HepG2 (cell line): ENCODE results near the gene DCAF7. TPM values are rescaled to one million over a fixed set of nuclear protein-coding genes. Genes with fewer than 3 reads are reported as not detected.

Experiments
- CEBPB ChIP-seq: IDR thresholded peaks from 2 replicates; pipeline ENCODE4 v1.6.1; 2011; ENCODE audit warnings: low read depth, low read length, improper control_type of control experiment, borderline replicate concordance
- FOXO1 ChIP-seq: sonication (generic); formaldehyde crosslinking; IDR thresholded peaks from 2 replicates; pipeline ENCODE4 v1.4.0; 2020; ENCODE audit warnings: missing genetic modification reagents
- MEIS2 ChIP-seq: sonication (generic); formaldehyde crosslinking; IDR thresholded peaks from 2 replicates; pipeline ENCODE4 v1.9.0; 2021; ENCODE audit warnings: mild to moderate bottlenecking, missing genetic modification reagents
- ZMYM3 ChIP-seq: sonication (generic); formaldehyde crosslinking; IDR thresholded peaks from 2 replicates; pipeline ENCODE4 v1.5.1; 2020; ENCODE audit warnings: mild to moderate bottlenecking, missing genetic modification reagents
- ZNF160 ChIP-seq: sonication (generic); formaldehyde crosslinking; IDR thresholded peaks from 2 replicates; pipeline ENCODE4 v1.8.0; 2022; ENCODE audit warnings: mild to moderate bottlenecking, inconsistent platforms, missing genetic modification reagents
- ZNF773 ChIP-seq: sonication (generic); formaldehyde crosslinking; IDR thresholded peaks from 2 replicates; pipeline ENCODE4 v1.4.0; 2020; ENCODE audit warnings: missing genetic modification reagents, borderline replicate concordance
- ZNF891 ChIP-seq: sonication (generic); formaldehyde crosslinking; IDR thresholded peaks from 2 replicates; pipeline ENCODE4 v1.5.0; 2020; ENCODE audit warnings: mild to moderate bottlenecking, missing genetic modification reagents
- polyA plus RNA-seq, 8 experiments: library from polyadenylated mRNA; depleted of rRNA in 3 of 8; stranded (reverse) in 7 of 8; unstranded in 1 of 8; fragments of >200 nt; fragmentation: Illumina TruSeq in 4 of 8; extraction: Trizol in 4 of 8; gene quantifications; 2 replicates each; pipeline versions ENCODE4 v1.2.1 to v1.2.3, GENCODE V29; 2011 to 2016; ENCODE audit warnings: low read depth in 4 of 8, missing spikeins in 1 of 8, mixed read lengths in 1 of 8; ENCODE audit not compliant: insufficient read depth in 1 of 8
- total RNA-seq, 5 experiments: library from RNA; depleted of rRNA; stranded (reverse); fragments of >200 nt; fragmentation: Illumina TruSeq; extraction: Trizol; gene quantifications; 2 replicates each; pipeline ENCODE4 v1.2.3, GENCODE V29; 2016; ENCODE audit warnings: low read depth in 1 of 5
- TF ChIP-seq, protein P1 (sequence below): sonication (generic); formaldehyde crosslinking; IDR thresholded peaks from 2 replicates; pipeline ENCODE4 v1.4.0; 2020; ENCODE audit warnings: missing genetic modification reagents
- TF ChIP-seq, protein P2 (sequence below): sonication (generic); formaldehyde crosslinking; IDR thresholded peaks from 2 replicates; pipeline ENCODE4 v1.4.0; 2020; ENCODE audit warnings: mild to moderate bottlenecking, missing genetic modification reagents
- TF ChIP-seq, protein P3 (sequence below): sonication (generic); formaldehyde crosslinking; IDR thresholded peaks from 2 replicates; pipeline ENCODE4 v1.5.1; 2020; ENCODE audit warnings: mild to moderate bottlenecking, missing genetic modification reagents, borderline replicate concordance
- TF ChIP-seq, protein P4 (sequence below): sonication (generic); formaldehyde crosslinking; IDR thresholded peaks from 2 replicates; pipeline ENCODE4 v1.8.0; 2022; ENCODE audit warnings: mild to moderate bottlenecking, missing genetic modification reagents, moderate library complexity
- TF ChIP-seq, protein P5 (sequence below): IDR thresholded peaks from 2 replicates; pipeline ENCODE4 v1.4.0; 2020; ENCODE audit warnings: mild to moderate bottlenecking, missing genetic modification reagents
- TF ChIP-seq, protein P6 (sequence below): IDR thresholded peaks from 2 replicates; pipeline ENCODE4 v1.6.1; 2016; ENCODE audit warnings: missing compliant biosample characterization, missing genetic modification reagents, borderline replicate concordance

DCAF7 gene
- total and polyA plus RNA-seq, 2 of the 13 experiments (the other 11 are each of a cell fraction or from before 2014, with no cell fraction given) = 55.2 to 73.4 TPM

DNA sequence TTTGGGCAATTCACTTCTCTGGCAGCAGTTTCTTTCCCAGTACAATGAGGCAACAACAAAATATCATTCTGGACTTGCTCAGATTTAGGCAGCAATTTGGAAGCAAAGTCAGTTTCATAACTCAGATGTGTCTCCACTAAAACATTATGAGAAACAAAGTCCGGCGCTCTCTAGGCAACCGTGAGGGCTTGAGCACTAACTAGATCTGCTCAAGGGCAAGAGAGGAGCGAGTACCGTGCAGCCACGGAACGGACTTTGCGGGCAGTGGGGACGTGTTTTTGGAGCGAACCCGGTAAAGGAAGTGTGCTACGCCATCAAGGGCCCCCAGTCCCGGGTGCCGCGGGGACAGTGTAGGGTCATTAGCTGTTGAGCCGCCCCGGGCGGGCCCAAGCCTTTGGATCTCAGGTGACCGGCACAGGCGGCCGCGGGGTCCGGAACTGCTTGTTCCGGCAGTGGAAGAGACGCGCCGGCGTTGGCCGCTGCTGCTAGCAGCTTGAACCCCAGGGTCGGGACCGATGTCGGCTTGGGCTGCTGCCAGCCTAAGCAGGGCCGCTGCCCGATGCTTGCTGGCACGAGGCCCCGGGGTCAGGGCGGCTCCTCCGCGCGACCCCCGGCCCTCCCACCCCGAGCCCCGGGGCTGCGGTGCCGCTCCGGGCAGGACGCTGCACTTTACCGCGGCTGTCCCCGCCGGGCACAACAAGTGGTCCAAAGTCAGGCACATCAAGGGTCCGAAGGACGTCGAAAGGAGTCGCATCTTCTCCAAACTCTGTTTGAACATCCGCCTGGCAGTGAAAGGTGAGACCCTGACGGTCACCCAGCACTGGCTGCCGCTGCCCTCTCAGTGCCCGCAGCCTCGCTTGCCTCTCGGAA, 50.5 kb downstream of the DCAF7 start, which contains the start of gene TACO1 (continued):
- TF ChIP-seq, protein P1, sequence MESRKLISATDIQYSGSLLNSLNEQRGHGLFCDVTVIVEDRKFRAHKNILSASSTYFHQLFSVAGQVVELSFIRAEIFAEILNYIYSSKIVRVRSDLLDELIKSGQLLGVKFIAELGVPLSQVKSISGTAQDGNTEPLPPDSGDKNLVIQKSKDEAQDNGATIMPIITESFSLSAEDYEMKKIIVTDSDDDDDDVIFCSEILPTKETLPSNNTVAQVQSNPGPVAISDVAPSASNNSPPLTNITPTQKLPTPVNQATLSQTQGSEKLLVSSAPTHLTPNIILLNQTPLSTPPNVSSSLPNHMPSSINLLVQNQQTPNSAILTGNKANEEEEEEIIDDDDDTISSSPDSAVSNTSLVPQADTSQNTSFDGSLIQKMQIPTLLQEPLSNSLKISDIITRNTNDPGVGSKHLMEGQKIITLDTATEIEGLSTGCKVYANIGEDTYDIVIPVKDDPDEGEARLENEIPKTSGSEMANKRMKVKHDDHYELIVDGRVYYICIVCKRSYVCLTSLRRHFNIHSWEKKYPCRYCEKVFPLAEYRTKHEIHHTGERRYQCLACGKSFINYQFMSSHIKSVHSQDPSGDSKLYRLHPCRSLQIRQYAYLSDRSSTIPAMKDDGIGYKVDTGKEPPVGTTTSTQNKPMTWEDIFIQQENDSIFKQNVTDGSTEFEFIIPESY (CRISPR knock-in tag) = peak; percentile 84
- TF ChIP-seq ZMYM3 (CRISPR knock-in tag) (peak; percentile 43; the same call in 1 of the 2 replicates), MEIS2 (CRISPR knock-in tag) (peak; percentile 85), FOXO1 (peak; percentile 94), CEBPB (no peak), ZNF773 (CRISPR knock-in tag) (peak; percentile 35; the same call in 1 of the 2 replicates), ZNF891 (no peak; the same call in 1 of the 2 replicates), ZNF160 (no peak; the same call in 1 of the 2 replicates)
- TF ChIP-seq, protein P2, sequence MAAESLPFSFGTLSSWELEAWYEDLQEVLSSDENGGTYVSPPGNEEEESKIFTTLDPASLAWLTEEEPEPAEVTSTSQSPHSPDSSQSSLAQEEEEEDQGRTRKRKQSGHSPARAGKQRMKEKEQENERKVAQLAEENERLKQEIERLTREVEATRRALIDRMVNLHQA (CRISPR knock-in tag) = no peak; the same call in 1 of the 2 replicates
- TF ChIP-seq, protein P3, sequence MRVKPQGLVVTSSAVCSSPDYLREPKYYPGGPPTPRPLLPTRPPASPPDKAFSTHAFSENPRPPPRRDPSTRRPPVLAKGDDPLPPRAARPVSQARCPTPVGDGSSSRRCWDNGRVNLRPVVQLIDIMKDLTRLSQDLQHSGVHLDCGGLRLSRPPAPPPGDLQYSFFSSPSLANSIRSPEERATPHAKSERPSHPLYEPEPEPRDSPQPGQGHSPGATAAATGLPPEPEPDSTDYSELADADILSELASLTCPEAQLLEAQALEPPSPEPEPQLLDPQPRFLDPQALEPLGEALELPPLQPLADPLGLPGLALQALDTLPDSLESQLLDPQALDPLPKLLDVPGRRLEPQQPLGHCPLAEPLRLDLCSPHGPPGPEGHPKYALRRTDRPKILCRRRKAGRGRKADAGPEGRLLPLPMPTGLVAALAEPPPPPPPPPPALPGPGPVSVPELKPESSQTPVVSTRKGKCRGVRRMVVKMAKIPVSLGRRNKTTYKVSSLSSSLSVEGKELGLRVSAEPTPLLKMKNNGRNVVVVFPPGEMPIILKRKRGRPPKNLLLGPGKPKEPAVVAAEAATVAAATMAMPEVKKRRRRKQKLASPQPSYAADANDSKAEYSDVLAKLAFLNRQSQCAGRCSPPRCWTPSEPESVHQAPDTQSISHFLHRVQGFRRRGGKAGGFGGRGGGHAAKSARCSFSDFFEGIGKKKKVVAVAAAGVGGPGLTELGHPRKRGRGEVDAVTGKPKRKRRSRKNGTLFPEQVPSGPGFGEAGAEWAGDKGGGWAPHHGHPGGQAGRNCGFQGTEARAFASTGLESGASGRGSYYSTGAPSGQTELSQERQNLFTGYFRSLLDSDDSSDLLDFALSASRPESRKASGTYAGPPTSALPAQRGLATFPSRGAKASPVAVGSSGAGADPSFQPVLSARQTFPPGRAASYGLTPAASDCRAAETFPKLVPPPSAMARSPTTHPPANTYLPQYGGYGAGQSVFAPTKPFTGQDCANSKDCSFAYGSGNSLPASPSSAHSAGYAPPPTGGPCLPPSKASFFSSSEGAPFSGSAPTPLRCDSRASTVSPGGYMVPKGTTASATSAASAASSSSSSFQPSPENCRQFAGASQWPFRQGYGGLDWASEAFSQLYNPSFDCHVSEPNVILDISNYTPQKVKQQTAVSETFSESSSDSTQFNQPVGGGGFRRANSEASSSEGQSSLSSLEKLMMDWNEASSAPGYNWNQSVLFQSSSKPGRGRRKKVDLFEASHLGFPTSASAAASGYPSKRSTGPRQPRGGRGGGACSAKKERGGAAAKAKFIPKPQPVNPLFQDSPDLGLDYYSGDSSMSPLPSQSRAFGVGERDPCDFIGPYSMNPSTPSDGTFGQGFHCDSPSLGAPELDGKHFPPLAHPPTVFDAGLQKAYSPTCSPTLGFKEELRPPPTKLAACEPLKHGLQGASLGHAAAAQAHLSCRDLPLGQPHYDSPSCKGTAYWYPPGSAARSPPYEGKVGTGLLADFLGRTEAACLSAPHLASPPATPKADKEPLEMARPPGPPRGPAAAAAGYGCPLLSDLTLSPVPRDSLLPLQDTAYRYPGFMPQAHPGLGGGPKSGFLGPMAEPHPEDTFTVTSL = no peak
- TF ChIP-seq, protein P4, sequence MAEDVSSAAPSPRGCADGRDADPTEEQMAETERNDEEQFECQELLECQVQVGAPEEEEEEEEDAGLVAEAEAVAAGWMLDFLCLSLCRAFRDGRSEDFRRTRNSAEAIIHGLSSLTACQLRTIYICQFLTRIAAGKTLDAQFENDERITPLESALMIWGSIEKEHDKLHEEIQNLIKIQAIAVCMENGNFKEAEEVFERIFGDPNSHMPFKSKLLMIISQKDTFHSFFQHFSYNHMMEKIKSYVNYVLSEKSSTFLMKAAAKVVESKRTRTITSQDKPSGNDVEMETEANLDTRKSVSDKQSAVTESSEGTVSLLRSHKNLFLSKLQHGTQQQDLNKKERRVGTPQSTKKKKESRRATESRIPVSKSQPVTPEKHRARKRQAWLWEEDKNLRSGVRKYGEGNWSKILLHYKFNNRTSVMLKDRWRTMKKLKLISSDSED (CRISPR knock-in tag) = no peak
- TF ChIP-seq, protein P5, sequence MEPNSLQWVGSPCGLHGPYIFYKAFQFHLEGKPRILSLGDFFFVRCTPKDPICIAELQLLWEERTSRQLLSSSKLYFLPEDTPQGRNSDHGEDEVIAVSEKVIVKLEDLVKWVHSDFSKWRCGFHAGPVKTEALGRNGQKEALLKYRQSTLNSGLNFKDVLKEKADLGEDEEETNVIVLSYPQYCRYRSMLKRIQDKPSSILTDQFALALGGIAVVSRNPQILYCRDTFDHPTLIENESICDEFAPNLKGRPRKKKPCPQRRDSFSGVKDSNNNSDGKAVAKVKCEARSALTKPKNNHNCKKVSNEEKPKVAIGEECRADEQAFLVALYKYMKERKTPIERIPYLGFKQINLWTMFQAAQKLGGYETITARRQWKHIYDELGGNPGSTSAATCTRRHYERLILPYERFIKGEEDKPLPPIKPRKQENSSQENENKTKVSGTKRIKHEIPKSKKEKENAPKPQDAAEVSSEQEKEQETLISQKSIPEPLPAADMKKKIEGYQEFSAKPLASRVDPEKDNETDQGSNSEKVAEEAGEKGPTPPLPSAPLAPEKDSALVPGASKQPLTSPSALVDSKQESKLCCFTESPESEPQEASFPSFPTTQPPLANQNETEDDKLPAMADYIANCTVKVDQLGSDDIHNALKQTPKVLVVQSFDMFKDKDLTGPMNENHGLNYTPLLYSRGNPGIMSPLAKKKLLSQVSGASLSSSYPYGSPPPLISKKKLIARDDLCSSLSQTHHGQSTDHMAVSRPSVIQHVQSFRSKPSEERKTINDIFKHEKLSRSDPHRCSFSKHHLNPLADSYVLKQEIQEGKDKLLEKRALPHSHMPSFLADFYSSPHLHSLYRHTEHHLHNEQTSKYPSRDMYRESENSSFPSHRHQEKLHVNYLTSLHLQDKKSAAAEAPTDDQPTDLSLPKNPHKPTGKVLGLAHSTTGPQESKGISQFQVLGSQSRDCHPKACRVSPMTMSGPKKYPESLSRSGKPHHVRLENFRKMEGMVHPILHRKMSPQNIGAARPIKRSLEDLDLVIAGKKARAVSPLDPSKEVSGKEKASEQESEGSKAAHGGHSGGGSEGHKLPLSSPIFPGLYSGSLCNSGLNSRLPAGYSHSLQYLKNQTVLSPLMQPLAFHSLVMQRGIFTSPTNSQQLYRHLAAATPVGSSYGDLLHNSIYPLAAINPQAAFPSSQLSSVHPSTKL = peak; percentile 88
- TF ChIP-seq, protein P6, sequence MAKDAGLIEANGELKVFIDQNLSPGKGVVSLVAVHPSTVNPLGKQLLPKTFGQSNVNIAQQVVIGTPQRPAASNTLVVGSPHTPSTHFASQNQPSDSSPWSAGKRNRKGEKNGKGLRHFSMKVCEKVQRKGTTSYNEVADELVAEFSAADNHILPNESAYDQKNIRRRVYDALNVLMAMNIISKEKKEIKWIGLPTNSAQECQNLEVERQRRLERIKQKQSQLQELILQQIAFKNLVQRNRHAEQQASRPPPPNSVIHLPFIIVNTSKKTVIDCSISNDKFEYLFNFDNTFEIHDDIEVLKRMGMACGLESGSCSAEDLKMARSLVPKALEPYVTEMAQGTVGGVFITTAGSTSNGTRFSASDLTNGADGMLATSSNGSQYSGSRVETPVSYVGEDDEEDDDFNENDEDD (CRISPR knock-in tag) = peak; percentile 84
